ENCODE data around the gene PMP22. TPM values are rescaled to one million over a fixed set of nuclear protein-coding genes. Genes with fewer than 3 reads are reported as not detected.

Gene PMP22
- total RNA-seq, 1 donor from 2014 or later: 0.93 TPM

- no peak for DNase-seq (ENCODE audit: low spot score, unreplicated experiment)
- H3K4me3 Mint-ChIP-seq (ENCODE audit: low read depth): no peak overlapping the region
- H3K27me3 Mint-ChIP-seq: no peaks in the 10 kb centered on the region
- peaks cover 6% of the 10 kb centered on the region for H3K4me1 Mint-ChIP-seq (ENCODE audit: low read depth)
- peaks cover 6% of the 10 kb centered on the region for H3K9me3 Mint-ChIP-seq (ENCODE audit: low read depth)
- H3K27ac Mint-ChIP-seq: no peak overlapping the region
- no peaks in the 10 kb centered on the region for H3K36me3 Mint-ChIP-seq (ENCODE audit: insufficient read depth)
- TF ChIP-seq CTCF (IDR thresholded peaks at IDR 0.05; ENCODE audit: unreplicated experiment): no peak
These were observed 28.4 kb upstream of the PMP22 start for GRCh38 chr17:15293558-15293957.

- peaks cover 6% of the 10 kb centered on the region for H3K9me3 Mint-ChIP-seq (ENCODE audit: low read depth)
- no peaks in the 10 kb centered on the region for H3K36me3 Mint-ChIP-seq (ENCODE audit: insufficient read depth)
- no peak for DNase-seq (ENCODE audit: low spot score, unreplicated experiment)
- no peak for TF ChIP-seq CTCF (IDR thresholded peaks at IDR 0.05; ENCODE audit: unreplicated experiment)
- H3K27ac Mint-ChIP-seq: no peak overlapping the region
- no peak overlapping the region for H3K4me3 Mint-ChIP-seq (ENCODE audit: low read depth)
- H3K4me1 Mint-ChIP-seq (ENCODE audit: low read depth): peaks cover 6% of the 10 kb centered on the region
- peaks cover 5% of the 10 kb centered on the region for H3K27me3 Mint-ChIP-seq
These were observed 26.7 kb upstream of the PMP22 start for GRCh38 chr17:15291674-15292361.

- Mint-ChIP-seq H3K27me3 (peaks cover 5% of the 10 kb centered on the region), H3K4me3 (ENCODE audit: low read depth) (no peak overlapping the region), H3K4me1 (ENCODE audit: low read depth) (peaks cover 6% of the 10 kb centered on the region), H3K9me3 (ENCODE audit: low read depth) (peaks cover 6% of the 10 kb centered on the region), H3K27ac (no peak overlapping the region), H3K36me3 (ENCODE audit: insufficient read depth) (no peaks in the 10 kb centered on the region)
- DNase-seq (ENCODE audit: low spot score, unreplicated experiment): no peak
- no peak for TF ChIP-seq CTCF (IDR thresholded peaks at IDR 0.05; ENCODE audit: unreplicated experiment)
These were observed 25.5 kb upstream of the PMP22 start for GRCh38 chr17:15290605-15291004.

- H3K4me1 Mint-ChIP-seq (ENCODE audit: low read depth): peaks cover 6% of the 10 kb centered on the region
- no peak overlapping the region for H3K4me3 Mint-ChIP-seq (ENCODE audit: low read depth)
- peaks cover 5% of the 10 kb centered on the region for H3K27me3 Mint-ChIP-seq
- no peaks in the 10 kb centered on the region for H3K36me3 Mint-ChIP-seq (ENCODE audit: insufficient read depth)
- TF ChIP-seq CTCF (IDR thresholded peaks at IDR 0.05; ENCODE audit: unreplicated experiment): no peak
- no peak for DNase-seq (ENCODE audit: low spot score, unreplicated experiment)
- peaks cover 6% of the 10 kb centered on the region for H3K9me3 Mint-ChIP-seq (ENCODE audit: low read depth)
- no peak overlapping the region for H3K27ac Mint-ChIP-seq
These were observed 24.4 kb upstream of the PMP22 start for GRCh38 chr17:15289285-15290183.

- TF ChIP-seq CTCF (IDR thresholded peaks at IDR 0.05; ENCODE audit: unreplicated experiment): no peak
- H3K4me3 Mint-ChIP-seq (ENCODE audit: low read depth): no peak overlapping the region
- H3K36me3 Mint-ChIP-seq (ENCODE audit: insufficient read depth): no peaks in the 10 kb centered on the region
- peaks cover 6% of the 10 kb centered on the region for H3K4me1 Mint-ChIP-seq (ENCODE audit: low read depth)
- DNase-seq (ENCODE audit: low spot score, unreplicated experiment): no peak
- H3K27ac Mint-ChIP-seq: no peak overlapping the region
- H3K27me3 Mint-ChIP-seq: peaks cover 5% of the 10 kb centered on the region
- H3K9me3 Mint-ChIP-seq (ENCODE audit: low read depth): peaks cover 6% of the 10 kb centered on the region
These were observed 23.7 kb upstream of the PMP22 start for GRCh38 chr17:15288859-15289258.
